Stimulated activated CD8-positive, alpha-beta memory T cell treated with anti-CD3 and anti-CD28 coated beads, Interleukin-15, amount 100 ng/mL, for 24 hours (primary cell): ENCODE measurements around the gene CTSW.

Experiments
- DNase-seq: peaks from one replicate; pipeline ENCODE4 v3.0.0-alpha.2; 2020; ENCODE audit warnings: low read depth

The CTSW gene

GRCh38 chr11:65903068-65903481, 23.4 kb downstream of the CTSW start:
- DNase-seq, result no peak

DNA sequence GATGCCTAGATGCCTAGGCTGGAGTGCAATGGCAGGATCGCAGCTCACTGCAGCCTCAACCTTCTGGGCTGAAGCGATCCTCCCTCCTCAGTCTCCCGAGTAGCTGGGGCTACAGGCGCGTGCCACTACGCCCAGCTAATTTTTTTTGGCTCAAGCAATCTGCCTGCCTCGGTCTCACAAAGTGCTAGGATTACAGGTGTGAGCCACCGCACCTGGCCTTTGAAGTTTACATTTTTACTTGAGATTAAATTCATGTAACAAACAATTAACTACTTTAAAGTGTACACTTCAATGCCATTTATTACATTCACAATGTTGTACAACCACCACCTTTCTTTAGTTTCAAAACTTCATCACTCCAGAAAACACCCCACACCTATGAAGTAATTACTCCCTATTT, 24.1 kb downstream of the CTSW start:
- DNase-seq, result no peak

- DNase-seq, result no peak
Measured at GRCh38 chr11:65906602-65907001, 27.0 kb downstream of the CTSW start.

GRCh38 chr11:65907878-65908277, 28.2 kb downstream of the CTSW start:
- no peak for DNase-seq

DNA sequence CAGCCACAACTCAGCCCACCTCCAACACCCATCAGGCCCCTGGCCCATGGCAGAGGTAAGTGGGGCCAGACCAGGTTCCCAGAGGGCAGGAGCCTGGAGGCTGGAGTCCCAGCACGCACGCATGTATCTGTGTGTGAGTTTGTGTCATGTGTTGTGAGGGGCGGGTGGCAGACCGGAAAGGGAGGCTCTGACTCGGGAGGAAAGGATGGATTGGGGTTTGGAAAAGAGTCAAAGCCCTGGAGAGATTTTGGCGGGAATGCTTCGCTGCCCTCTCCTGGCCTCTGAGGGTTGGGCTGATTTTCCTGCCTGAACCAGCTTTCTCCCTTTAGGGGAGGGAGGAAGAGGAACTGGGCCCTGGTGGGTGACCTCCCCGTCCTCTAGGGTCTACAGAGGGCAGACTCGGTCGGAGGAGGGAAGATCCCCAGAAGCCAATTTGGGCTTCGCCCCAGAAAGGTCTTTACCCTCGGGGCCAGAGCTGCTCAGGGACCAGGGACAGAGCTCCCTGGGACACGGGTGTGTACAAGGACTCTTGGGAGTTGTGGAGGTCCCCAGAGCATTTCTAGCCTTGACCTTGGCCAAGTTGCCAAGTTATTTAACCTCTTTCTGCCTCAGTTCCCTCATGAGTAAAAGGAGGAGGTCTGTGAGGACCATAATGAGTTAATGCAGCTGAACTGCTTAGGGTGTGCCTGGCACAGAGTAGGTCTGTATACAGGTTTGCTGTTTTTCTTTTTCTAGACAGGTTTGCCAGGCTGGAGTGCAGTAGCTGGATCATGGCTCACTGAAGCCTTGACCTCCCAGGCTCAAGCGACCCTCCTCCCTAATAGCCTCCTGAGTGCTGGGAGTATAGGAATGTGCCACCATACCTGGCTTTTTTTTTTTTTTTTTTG, 32.3 kb downstream of the CTSW start:
- DNase-seq, result no peak

DNA sequence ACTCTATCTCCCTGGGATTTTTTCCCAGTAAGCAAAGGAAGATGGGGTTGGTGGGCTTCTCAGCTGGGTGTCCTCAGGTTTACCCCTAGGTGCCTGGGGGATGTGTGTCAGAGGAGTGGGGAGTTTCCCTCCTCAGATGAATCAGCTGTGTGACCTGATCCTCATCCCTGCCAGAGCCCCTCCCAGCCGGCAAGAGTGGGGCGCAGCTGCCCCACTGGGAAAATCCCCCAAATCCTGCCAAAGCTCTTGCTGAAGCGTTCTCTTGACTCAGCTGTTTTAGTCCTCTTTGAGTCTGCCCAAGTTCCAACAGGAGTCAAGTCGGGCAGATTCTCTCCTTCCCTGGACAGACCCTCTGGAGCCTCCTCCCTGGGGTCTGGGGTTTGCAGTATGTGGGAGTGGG, 33.2 kb downstream of the CTSW start:
- DNase-seq, result no peak

- no peak for DNase-seq
Measured at GRCh38 chr11:65915101-65915820, 35.6 kb downstream of the CTSW start.

- no peak for DNase-seq
Measured at GRCh38 chr11:65915821-65916251, 36.2 kb downstream of the CTSW start.

GRCh38 chr11:65916391-65916790, 36.8 kb downstream of the CTSW start:
- DNase-seq, result no peak

DNA sequence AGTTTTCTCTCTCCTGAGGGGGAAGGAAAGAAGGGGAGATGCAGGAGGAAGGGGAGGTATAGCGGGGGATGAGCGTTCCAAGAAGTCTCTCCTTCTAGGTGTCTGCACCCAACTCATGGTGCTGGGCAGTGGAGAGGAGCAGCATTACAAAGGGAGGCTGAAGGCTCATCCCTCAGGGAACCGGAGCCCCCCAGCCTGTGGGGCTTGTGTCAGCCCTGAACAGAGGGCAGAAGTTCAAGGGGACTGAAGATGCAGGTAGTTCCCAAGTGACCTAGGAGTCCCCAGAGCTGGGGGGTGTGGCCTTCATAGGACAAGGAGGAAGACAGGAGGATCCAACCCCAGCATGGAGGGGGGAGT, 37.4 kb downstream of the CTSW start:
- DNase-seq, result no peak

DNA sequence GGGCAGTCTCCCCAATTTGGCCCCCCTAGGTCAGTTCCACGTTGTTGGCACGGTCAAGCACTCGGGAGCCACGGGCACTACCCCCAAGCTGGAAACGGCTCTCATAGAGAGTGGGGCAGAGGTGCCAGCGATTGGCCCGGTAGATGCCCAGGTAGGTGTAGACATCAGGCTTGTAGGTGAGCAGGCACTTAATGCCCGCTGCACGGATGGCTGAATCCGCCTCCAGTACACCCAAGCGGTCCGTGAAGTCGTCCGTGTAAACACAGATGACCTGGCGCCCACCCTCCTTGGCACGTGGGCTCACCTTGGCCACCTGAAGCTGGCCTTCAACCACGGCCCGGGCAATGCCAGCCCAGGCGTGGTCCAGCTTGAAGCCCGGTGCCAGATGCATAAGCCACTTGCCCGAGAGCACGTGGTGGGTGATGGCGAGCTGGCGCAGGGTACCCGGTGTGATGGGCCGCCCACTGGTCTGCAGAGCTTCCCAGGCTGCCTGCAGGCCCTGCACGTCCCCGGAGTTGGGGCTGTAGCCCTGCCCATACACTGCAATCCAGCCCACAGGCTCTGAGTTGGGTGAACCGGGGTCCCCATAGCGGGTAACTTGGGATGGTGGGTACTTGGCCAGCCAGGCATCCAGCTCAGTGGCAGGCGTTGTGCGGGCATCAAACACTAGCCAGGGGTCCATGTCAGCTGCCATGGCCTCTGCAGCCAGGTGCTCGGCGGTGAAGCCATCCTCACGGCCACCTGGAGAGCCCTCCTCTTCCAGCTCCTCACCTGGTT, 38.0 kb downstream of the CTSW start:
- DNase-seq, result no peak

GRCh38 chr11:65918211-65919140, 38.8 kb downstream of the CTSW start, which contains the start of gene C11orf68:
TSS of gene C11orf68 (minus strand) at chr11:65919062. CDS start at chr11:65919031, 31 bp downstream.
- no peak for DNase-seq

GRCh38 chr11:65919141-65919572, 39.5 kb downstream of the CTSW start, which contains the start of gene DRAP1:
TSS of gene DRAP1 (plus strand) at chr11:65919426. CDS start at chr11:65919502, 76 bp downstream.
- peak; percentile 99 for DNase-seq

DNA sequence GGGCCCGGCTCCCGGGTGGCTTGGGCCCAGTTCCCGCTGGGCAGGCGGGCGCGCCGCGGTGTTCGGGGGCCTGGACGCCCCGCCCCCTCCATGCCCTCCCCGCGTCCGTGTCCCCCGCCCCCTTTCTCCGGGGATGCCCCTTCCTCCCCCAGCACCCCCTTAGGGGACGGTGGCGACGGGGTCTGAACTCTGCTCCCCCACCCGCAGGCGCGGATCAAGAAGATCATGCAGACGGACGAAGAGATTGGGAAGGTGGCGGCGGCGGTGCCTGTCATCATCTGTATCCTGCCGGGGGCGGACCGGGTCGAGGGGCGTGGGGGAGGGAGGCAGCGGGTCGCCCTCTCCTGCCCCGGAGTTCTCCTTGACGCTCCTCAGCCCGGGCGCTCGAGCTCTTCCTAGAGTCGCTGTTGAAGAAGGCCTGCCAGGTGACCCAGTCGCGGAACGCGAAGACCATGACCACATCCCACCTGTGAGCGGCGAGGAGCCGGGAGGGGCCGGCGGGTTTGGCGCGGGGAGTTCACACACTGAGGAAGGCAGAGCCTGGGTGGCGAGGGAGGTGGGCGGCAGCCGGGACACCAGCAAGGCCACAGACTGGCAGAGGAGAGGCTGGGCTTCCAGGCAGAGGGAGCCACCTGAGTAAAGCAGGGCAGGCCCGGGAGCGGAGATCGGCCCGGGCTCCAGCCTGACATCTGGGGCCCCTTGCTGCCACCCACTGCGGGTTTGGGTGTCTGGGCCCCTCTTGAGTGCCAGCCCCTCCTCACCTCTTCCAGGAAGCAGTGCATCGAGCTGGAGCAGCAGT, 40.1 kb downstream of the CTSW start:
- no peak for DNase-seq

DNA sequence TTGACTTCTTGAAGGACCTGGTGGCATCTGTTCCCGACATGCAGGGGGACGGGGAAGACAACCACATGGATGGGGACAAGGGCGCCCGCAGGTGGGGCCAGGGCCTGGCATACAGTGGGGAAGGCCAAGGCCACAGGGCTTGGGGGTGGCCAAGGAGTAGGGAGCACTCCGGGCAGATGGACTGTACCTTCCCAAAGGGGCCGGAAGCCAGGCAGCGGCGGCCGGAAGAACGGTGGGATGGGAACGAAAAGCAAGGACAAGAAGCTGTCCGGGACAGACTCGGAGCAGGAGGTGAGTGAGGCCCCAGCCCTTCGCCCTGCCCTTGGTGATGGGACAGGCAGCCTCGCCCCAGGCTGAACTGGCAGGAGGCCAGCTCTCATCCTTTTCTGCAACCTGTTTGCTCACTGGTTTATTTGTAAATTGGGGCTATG, 40.8 kb downstream of the CTSW start:
- DNase-seq, result no peak

- DNase-seq, result no peak
Measured at GRCh38 chr11:65921033-65921555, 41.5 kb downstream of the CTSW start.

- no peak for DNase-seq
Measured at GRCh38 chr11:65921876-65922275, 42.2 kb downstream of the CTSW start.

GRCh38 chr11:65922565-65922964, 42.9 kb downstream of the CTSW start:
- no peak for DNase-seq

- DNase-seq, result no peak
Measured at GRCh38 chr11:65925397-65925796, 45.8 kb downstream of the CTSW start.

GRCh38 chr11:65927904-65928397, 48.3 kb downstream of the CTSW start:
- DNase-seq, result peak; percentile 19
